CD4-positive, CD25-positive, alpha-beta regulatory T cell (primary cell): ENCODE results near the gene GLIPR1. TPM values are rescaled to one million over a fixed set of nuclear protein-coding genes. Genes with fewer than 3 reads are reported as not detected.

ENCODE experiments used
- ATAC-seq, 2 donors: fragments of 150-1000 bp; cut with Tn5 transposase; one replicate each; pipeline ENCODE4 v1.10.0; 2021; ENCODE audit warnings: low read depth in 2 of 2, moderate number of reproducible peaks in 2 of 2, moderate library complexity in 1 of 2
- DNase-seq, 3 donors: peaks; one replicate each; pipeline versions ENCODE4 v3.0.0 to v3.0.0-alpha.2; 2012 to 2022; ENCODE audit warnings: mixed read lengths in 1 of 3
- H3K27ac ChIP-seq: one replicate; pipeline ENCODE4 v1.7.0; 2013; ENCODE audit warnings: mild to moderate bottlenecking, low read length; ENCODE audit not compliant: insufficient read depth, poor library complexity, severe bottlenecking
- H3K27me3 ChIP-seq: one replicate; pipeline ENCODE4 v1.7.0; 2013; ENCODE audit warnings: low read length; ENCODE audit not compliant: control insufficient read depth, insufficient read depth
- H3K36me3 ChIP-seq: one replicate; pipeline ENCODE4 v1.7.0; 2013; ENCODE audit warnings: mild to moderate bottlenecking, low read length, moderate library complexity; ENCODE audit not compliant: control insufficient read depth, insufficient read depth
- H3K4me1 ChIP-seq: 2 replicates; pipeline ENCODE4 v1.7.0; 2013; ENCODE audit warnings: mild to moderate bottlenecking, low read length; ENCODE audit not compliant: insufficient read depth, control insufficient read depth, poor library complexity, severe bottlenecking
- H3K4me3 ChIP-seq: one replicate; pipeline ENCODE4 v1.7.0; 2013; ENCODE audit warnings: low read depth, mild to moderate bottlenecking, low read length, moderate library complexity
- H3K9me3 ChIP-seq, 2 experiments: 1 replicate in 1 of 2; 2 replicates in 1 of 2; pipeline ENCODE4 v1.7.0; 2013; ENCODE audit warnings: low read length in 2 of 2, mild to moderate bottlenecking in 1 of 2, moderate library complexity in 1 of 2; ENCODE audit not compliant: control insufficient read depth in 2 of 2
- H3K27ac Mint-ChIP-seq, 3 donors: one replicate each; pipeline ENCODE4 v1.8.0; 2020 to 2022; ENCODE audit warnings: mild to moderate bottlenecking in 3 of 3, mixed read lengths in 3 of 3, moderate library complexity in 2 of 3
- H3K27me3 Mint-ChIP-seq: one replicate; pipeline ENCODE4 v1.8.0; 2022; ENCODE audit warnings: mild to moderate bottlenecking, mixed read lengths
- H3K36me3 Mint-ChIP-seq: one replicate; pipeline ENCODE4 v1.8.0; 2020; ENCODE audit warnings: mixed read lengths
- H3K4me1 Mint-ChIP-seq, 4 donors: one replicate each; pipeline ENCODE4 v1.8.0; 2020 to 2022; ENCODE audit warnings: mixed read lengths in 4 of 4, mild to moderate bottlenecking in 1 of 4
- H3K4me3 Mint-ChIP-seq, 4 donors: one replicate each; pipeline ENCODE4 v1.8.0; 2020 to 2022; ENCODE audit warnings: mild to moderate bottlenecking in 4 of 4, mixed read lengths in 4 of 4, moderate library complexity in 3 of 4
- H3K9me3 Mint-ChIP-seq, 7 donors: one replicate each; pipeline ENCODE4 v1.8.0; 2020 to 2022; ENCODE audit warnings: mixed read lengths in 7 of 7, mild to moderate bottlenecking in 3 of 7, moderate library complexity in 2 of 7
- polyA plus RNA-seq, 4 donors: library from polyadenylated mRNA; unstranded; fragments of 300-500 nt; fragmentation: Illumina TruSeq; gene quantifications; one replicate each; pipeline ENCODE4 v1.2.3, GENCODE V29; 2021
- total RNA-seq: library from RNA; stranded (reverse); gene quantifications from one replicate; pipeline ENCODE4 v1.2.3, GENCODE V29; 2022

Gene GLIPR1
- total and polyA plus RNA-seq, 5 donors from 2014 or later, result 91.4 to 207 (median 167) TPM

DNA sequence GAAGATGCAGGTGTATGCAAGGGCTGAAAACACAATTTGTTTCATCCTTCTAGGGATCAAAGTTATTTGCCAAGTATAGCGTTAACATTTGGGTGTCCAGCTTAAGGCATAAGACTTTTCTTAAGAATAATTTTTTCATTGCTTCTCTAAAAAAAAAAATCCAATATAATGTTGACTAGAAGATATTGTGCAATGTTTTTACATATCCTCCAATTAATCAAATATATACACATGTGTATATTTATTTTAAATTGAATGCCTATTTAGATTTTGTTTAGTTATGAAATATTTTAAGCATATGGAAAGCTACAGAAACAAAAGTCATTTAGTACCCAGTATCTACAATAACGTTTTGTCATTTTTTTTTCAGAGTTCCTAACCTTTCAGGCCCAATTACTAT is 59.3 kb downstream of the GLIPR1 start:
- DNase-seq (no peak), ATAC-seq (no peak)
- H3K27ac Mint-ChIP-seq, result no peak overlapping the region
- H3K4me1 ChIP-seq, result no peaks in the 10 kb centered on the region
- H3K27me3 Mint-ChIP-seq, result peaks cover 32% of the 10 kb centered on the region
- no peaks in the 10 kb centered on the region for H3K36me3 ChIP-seq
- no peaks in the 10 kb centered on the region for H3K4me1 Mint-ChIP-seq
- no peak overlapping the region for H3K4me3 Mint-ChIP-seq
- no peak overlapping the region for H3K4me3 ChIP-seq
- H3K9me3 Mint-ChIP-seq, result no peaks in the 10 kb centered on the region
- no peak overlapping the region for H3K27ac ChIP-seq
- H3K27me3 ChIP-seq, result peaks cover 17% of the 10 kb centered on the region
- H3K36me3 Mint-ChIP-seq, result no peaks in the 10 kb centered on the region
- H3K9me3 ChIP-seq, result no peaks in the 10 kb centered on the region

DNA sequence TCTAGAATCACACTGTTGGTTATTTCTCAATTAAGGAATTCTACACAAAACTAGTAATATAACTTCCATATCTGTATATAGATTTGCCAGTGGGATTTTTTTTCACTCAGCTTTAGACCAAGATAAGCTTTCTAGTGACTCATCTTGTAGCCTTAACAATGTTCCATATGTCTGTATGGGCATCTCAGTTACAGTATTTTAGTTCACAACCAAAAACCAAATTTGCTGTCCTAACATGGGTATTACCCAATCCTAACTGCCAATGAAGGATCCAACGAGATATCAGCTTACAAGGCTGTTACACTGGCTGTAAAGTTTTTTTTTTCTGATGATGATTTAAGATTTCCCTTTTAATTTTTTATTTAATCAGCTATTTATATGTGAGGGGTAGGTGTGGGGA is 62.4 kb downstream of the GLIPR1 start:
- DNase-seq (no peak), ATAC-seq (no peak)
- peaks cover 26% of the 10 kb centered on the region for H3K27me3 ChIP-seq
- no peaks in the 10 kb centered on the region for H3K9me3 ChIP-seq
- no peak overlapping the region for H3K4me3 Mint-ChIP-seq
- H3K4me3 ChIP-seq, result no peak overlapping the region
- no peaks in the 10 kb centered on the region for H3K4me1 ChIP-seq
- H3K27me3 Mint-ChIP-seq, result peaks cover 43% of the 10 kb centered on the region
- H3K27ac ChIP-seq, result no peak overlapping the region
- no peaks in the 10 kb centered on the region for H3K36me3 Mint-ChIP-seq
- no peaks in the 10 kb centered on the region for H3K36me3 ChIP-seq
- no peaks in the 10 kb centered on the region for H3K9me3 Mint-ChIP-seq
- H3K4me1 Mint-ChIP-seq, result no peaks in the 10 kb centered on the region
- H3K27ac Mint-ChIP-seq, result no peak overlapping the region

GRCh38 chr12:75543529-75543928 is 63.0 kb downstream of the GLIPR1 start:
- Mint-ChIP-seq H3K27ac (no peak overlapping the region), H3K4me3 (no peak overlapping the region), H3K4me1 (no peaks in the 10 kb centered on the region), H3K36me3 (no peaks in the 10 kb centered on the region), H3K27me3 (peaks cover 45% of the 10 kb centered on the region), H3K9me3 (no peaks in the 10 kb centered on the region)
- peaks cover 32% of the 10 kb centered on the region for H3K27me3 ChIP-seq
- H3K9me3 ChIP-seq, result no peaks in the 10 kb centered on the region
- no peaks in the 10 kb centered on the region for H3K36me3 ChIP-seq
- ATAC-seq, result no peak
- H3K27ac ChIP-seq, result no peak overlapping the region
- H3K4me1 ChIP-seq, result no peaks in the 10 kb centered on the region
- H3K4me3 ChIP-seq, result no peak overlapping the region
- DNase-seq, result no peak

DNA sequence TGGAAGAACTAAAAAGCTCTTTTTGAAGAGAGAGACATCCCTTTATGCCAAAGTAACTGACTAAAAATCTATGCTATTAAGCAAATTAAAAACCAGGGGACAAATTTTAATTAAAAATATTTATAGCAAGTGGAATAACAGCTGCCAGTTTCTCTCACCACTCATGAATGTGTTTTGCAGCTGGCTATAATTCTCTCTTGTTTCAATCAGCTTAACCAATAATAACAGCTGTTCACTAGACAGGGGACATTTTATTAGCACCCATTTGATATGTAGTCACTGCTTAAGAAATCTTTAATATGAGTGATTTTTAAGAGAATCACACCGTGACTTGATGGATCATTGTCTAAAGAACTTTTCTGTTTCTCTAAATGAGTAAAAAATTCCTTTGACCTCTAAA is 65.1 kb downstream of the GLIPR1 start:
- DNase-seq (no peak), ATAC-seq (no peak)
- Histone ChIP-seq H3K27ac (no peak overlapping the region), H3K4me1 (no peaks in the 10 kb centered on the region), H3K4me3 (no peak overlapping the region), H3K9me3 (no peaks in the 10 kb centered on the region), H3K36me3 (no peaks in the 10 kb centered on the region), H3K27me3 (peaks cover 31% of the 10 kb centered on the region)
- Mint-ChIP-seq H3K4me3 (no peak overlapping the region), H3K27me3 (peaks cover 56% of the 10 kb centered on the region), H3K27ac (no peak overlapping the region), H3K4me1 (no peaks in the 10 kb centered on the region), H3K9me3 (no peaks in the 10 kb centered on the region), H3K36me3 (no peaks in the 10 kb centered on the region)

GRCh38 chr12:75548879-75549278 is 68.3 kb downstream of the GLIPR1 start:
- Mint-ChIP-seq H3K36me3 (no peaks in the 10 kb centered on the region), H3K9me3 (no peaks in the 10 kb centered on the region), H3K4me3 (no peak overlapping the region), H3K4me1 (no peaks in the 10 kb centered on the region), H3K27me3 (peaks cover 47% of the 10 kb centered on the region), H3K27ac (no peak overlapping the region)
- no peaks in the 10 kb centered on the region for H3K36me3 ChIP-seq
- DNase-seq (no peak), ATAC-seq (no peak)
- H3K4me3 ChIP-seq, result no peak overlapping the region
- H3K27ac ChIP-seq, result no peak overlapping the region
- no peaks in the 10 kb centered on the region for H3K9me3 ChIP-seq
- H3K27me3 ChIP-seq, result peaks cover 29% of the 10 kb centered on the region
- H3K4me1 ChIP-seq, result no peaks in the 10 kb centered on the region

GRCh38 chr12:75549989-75550388 is 69.4 kb downstream of the GLIPR1 start:
- Mint-ChIP-seq H3K36me3 (no peaks in the 10 kb centered on the region), H3K4me3 (no peak overlapping the region), H3K4me1 (no peaks in the 10 kb centered on the region), H3K27me3 (peaks cover 46% of the 10 kb centered on the region), H3K27ac (no peak overlapping the region), H3K9me3 (no peaks in the 10 kb centered on the region)
- Histone ChIP-seq H3K4me1 (no peaks in the 10 kb centered on the region), H3K9me3 (no peaks in the 10 kb centered on the region), H3K27me3 (peaks cover 29% of the 10 kb centered on the region), H3K36me3 (no peaks in the 10 kb centered on the region), H3K4me3 (no peak overlapping the region), H3K27ac (no peak overlapping the region)
- DNase-seq (no peak), ATAC-seq (no peak)

- Mint-ChIP-seq H3K4me1 (no peaks in the 10 kb centered on the region), H3K9me3 (no peaks in the 10 kb centered on the region), H3K27ac (no peak overlapping the region), H3K4me3 (no peak overlapping the region), H3K27me3 (peaks cover 46% of the 10 kb centered on the region), H3K36me3 (no peaks in the 10 kb centered on the region)
- ATAC-seq, result no peak
- Histone ChIP-seq H3K27me3 (peaks cover 28% of the 10 kb centered on the region), H3K27ac (no peak overlapping the region), H3K36me3 (no peaks in the 10 kb centered on the region), H3K4me3 (no peak overlapping the region), H3K4me1 (no peaks in the 10 kb centered on the region), H3K9me3 (no peaks in the 10 kb centered on the region)
- no peak for DNase-seq
Measured at GRCh38 chr12:75550401-75551240, 70.1 kb downstream of the GLIPR1 start.

GRCh38 chr12:75551477-75551876 is 70.9 kb downstream of the GLIPR1 start:
- no peak overlapping the region for H3K4me3 ChIP-seq
- Mint-ChIP-seq H3K36me3 (no peaks in the 10 kb centered on the region), H3K4me1 (no peaks in the 10 kb centered on the region), H3K27ac (no peak overlapping the region), H3K9me3 (no peaks in the 10 kb centered on the region), H3K27me3 (peaks cover 50% of the 10 kb centered on the region), H3K4me3 (no peak overlapping the region)
- H3K27me3 ChIP-seq, result peaks cover 25% of the 10 kb centered on the region
- ATAC-seq (no peak), DNase-seq (no peak)
- H3K36me3 ChIP-seq, result no peaks in the 10 kb centered on the region
- no peak overlapping the region for H3K27ac ChIP-seq
- no peaks in the 10 kb centered on the region for H3K4me1 ChIP-seq
- H3K9me3 ChIP-seq, result no peaks in the 10 kb centered on the region
